ENCODE results near the gene PFN3.

GRCh38 chr5:177402271-177403043 lies 2.0 kb upstream of the PFN3 start:
- TF ChIP-seq CTCF (IDR thresholded peaks at IDR 0.05; ENCODE audit: insufficient read depth, low read depth, low read length) = peak; percentile 27
- TF ChIP-seq EZH2 (IDR thresholded peaks at IDR 0.05; ENCODE audit: insufficient read depth, low read length) = peak; percentile 59

All from astrocyte (in vitro differentiated cells and primary cell).